Neuron (in vitro differentiated cells): ENCODE measurements around the gene PPP1R9A.

Source experiments
- H2AFZ ChIP-seq: one replicate; pipeline ENCODE4 v1.6.1; 2013; ENCODE audit warnings: low read depth, mild to moderate bottlenecking, inconsistent platforms, low read length, moderate library complexity
- H3K27me3 ChIP-seq: one replicate; pipeline ENCODE4 v1.6.1; 2013; ENCODE audit warnings: low read length; ENCODE audit not compliant: insufficient read depth
- H3K36me3 ChIP-seq: one replicate; pipeline ENCODE4 v1.6.1; 2013; ENCODE audit warnings: low read length; ENCODE audit not compliant: insufficient read depth
- H3K4me1 ChIP-seq: one replicate; pipeline ENCODE4 v1.6.1; 2013; ENCODE audit warnings: low read length; ENCODE audit not compliant: insufficient read depth
- H3K4me3 ChIP-seq: 2 replicates; pipeline ENCODE4 v1.5.1; 2013; ENCODE audit warnings: mild to moderate bottlenecking, low read length, moderate library complexity
- H3K9me3 ChIP-seq: one replicate; pipeline ENCODE4 v1.6.1; 2013; ENCODE audit warnings: low read length

Gene PPP1R9A

DNA sequence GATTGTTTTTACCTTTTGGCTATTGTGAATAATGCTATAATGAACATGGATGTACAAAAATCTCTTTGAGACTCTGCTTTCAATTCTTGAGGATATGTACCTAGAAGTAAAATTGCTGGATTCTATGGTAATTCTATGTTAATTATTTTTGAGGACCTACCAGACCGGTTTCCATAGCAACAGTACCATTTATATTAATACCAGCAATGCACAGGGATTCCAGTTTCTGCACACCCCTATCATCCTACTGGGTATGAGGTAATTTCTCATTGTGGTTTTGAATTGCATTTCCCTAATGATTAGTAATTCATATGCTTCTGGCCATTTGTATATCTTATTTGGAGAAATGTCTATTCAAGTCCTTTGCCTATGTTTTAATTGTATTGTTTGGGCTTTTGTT, 9.9 kb upstream of the PPP1R9A start:
- Histone ChIP-seq H3K4me3 (no peak overlapping the region), H3K9me3 (no peaks in the 10 kb centered on the region), H3K27me3 (no peaks in the 10 kb centered on the region), H2AFZ (no peak overlapping the region), H3K4me1 (peaks cover 2% of the 10 kb centered on the region), H3K36me3 (no peaks in the 10 kb centered on the region)

DNA sequence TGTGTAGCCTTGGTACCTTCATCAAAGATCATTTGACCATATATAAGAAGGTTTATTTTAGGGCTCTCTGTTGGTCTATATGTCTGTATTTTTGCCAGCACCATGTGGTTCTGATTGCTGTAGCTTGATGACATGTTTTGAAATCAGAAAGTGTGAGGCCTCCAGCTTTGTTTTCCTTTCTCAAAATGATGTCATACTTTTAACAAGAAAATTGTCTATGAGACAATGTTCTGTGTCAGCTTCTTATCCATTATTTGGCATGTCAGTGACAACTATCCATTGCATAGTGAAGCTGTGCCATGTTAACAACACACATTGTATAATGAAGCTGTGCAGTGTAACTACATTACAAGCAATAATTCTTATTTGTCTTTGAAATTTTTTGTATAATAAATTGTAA, 9.1 kb upstream of the PPP1R9A start:
- Histone ChIP-seq H2AFZ (no peak overlapping the region), H3K27me3 (no peaks in the 10 kb centered on the region), H3K4me1 (peaks cover 2% of the 10 kb centered on the region), H3K9me3 (no peaks in the 10 kb centered on the region), H3K4me3 (no peak overlapping the region), H3K36me3 (no peaks in the 10 kb centered on the region)

DNA sequence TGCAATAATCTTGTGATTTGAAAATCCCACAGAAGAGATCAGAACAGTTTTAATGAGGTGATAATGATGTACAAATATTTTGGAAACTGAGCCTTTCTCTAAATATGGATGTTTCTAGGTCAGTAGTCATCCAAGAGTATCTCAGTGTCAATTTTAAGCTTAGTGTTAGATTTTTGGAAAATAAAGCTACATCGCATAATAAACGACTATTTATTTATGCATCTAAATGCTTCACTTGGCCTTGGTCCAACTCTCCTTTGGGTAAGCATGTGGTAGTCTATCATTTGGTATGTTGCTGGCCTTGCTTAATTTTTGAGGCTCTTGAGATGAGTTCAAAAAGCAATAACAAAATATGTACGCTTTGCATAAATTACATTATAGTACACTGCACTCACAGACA, 5.4 kb upstream of the PPP1R9A start:
- peaks cover 2% of the 10 kb centered on the region for H3K4me1 ChIP-seq
- no peak overlapping the region for H2AFZ ChIP-seq
- H3K9me3 ChIP-seq, result no peaks in the 10 kb centered on the region
- no peak overlapping the region for H3K4me3 ChIP-seq
- no peaks in the 10 kb centered on the region for H3K36me3 ChIP-seq
- no peaks in the 10 kb centered on the region for H3K27me3 ChIP-seq

DNA sequence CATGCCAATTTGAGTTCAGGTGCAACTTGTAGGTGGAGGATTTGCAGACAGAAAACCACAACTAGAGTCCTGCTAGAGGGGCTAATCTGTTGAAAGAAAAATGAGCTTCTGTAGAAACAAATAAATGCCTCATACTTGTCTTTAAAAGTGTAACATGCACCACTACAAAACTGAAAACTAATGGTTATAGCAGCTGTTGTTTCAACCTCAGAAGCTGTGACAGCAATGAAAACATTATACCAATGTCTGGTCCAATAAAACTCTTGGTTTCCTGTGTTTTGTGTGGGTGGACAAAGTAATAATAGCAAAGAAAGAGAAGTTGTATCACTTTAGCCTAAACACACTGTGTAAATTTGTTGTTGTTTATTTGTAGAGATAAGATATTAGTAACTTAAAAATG, 3.4 kb upstream of the PPP1R9A start:
- Histone ChIP-seq H3K36me3 (no peaks in the 10 kb centered on the region), H3K27me3 (no peaks in the 10 kb centered on the region), H3K9me3 (no peaks in the 10 kb centered on the region), H2AFZ (no peak overlapping the region), H3K4me3 (no peak overlapping the region), H3K4me1 (peaks cover 1% of the 10 kb centered on the region)

DNA sequence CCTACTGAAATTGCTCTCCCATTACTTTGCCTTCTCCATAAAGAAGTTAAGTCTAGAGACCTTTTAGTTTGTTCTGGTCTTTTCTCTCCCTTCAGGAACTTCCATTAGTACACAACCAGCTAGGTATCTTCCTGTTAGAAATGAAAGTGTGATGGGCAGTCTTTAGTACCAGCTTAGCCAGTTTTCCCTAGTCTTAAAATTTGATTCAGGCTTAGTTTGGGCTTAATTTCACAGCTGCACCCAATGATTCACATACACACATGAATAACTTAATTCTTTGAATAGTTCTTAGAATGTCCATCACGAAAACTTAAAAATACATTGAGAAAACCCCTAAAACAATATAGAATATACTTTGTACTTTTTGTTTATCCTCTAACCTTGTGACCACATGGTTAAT, 2.4 kb upstream of the PPP1R9A start:
- H3K4me1 ChIP-seq, result peaks cover 11% of the 10 kb centered on the region
- no peaks in the 10 kb centered on the region for H3K9me3 ChIP-seq
- H3K27me3 ChIP-seq, result no peaks in the 10 kb centered on the region
- no peak overlapping the region for H3K4me3 ChIP-seq
- H3K36me3 ChIP-seq, result no peaks in the 10 kb centered on the region
- H2AFZ ChIP-seq, result no peak overlapping the region

DNA sequence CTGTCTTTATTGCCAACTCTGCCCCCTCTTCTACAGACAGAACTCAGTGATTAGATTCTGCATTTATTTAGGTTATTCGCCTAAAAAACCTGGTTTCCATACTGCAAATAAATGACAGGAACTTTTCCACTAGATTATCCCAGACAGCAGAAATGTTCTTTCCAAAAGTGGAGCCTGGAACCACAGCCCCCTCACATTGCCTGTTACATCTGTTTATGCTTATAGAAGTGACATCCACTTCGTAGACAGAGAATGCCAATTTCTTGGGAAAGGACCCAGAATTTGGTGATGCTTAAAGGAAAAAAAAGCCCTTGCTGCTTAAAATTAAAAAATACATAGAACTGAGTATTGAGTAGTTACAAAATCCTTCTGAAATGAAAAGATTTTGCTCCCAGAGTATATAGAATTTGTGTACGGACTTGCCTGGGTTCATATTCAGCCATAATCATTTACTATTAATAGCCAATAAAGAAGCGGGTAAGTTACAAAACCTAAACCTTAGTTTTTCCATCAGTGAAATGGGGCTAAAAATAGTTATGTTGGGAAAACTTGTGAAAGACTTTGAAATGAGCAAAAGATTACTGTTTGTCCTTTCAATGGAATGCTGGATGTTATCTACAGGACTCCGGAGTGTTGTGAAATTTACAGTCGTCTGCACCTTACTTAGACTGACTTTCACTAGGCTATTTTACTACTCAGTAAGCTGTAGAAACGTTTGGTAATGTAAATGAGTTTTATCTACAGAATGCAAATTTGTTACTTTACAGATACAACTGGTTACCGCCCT, 1.1 kb upstream of the PPP1R9A start:
- Histone ChIP-seq H3K4me1 (peaks cover 17% of the 10 kb centered on the region), H3K9me3 (no peaks in the 10 kb centered on the region), H3K4me3 (no peak overlapping the region), H3K36me3 (no peaks in the 10 kb centered on the region), H2AFZ (no peak overlapping the region), H3K27me3 (no peaks in the 10 kb centered on the region)

DNA sequence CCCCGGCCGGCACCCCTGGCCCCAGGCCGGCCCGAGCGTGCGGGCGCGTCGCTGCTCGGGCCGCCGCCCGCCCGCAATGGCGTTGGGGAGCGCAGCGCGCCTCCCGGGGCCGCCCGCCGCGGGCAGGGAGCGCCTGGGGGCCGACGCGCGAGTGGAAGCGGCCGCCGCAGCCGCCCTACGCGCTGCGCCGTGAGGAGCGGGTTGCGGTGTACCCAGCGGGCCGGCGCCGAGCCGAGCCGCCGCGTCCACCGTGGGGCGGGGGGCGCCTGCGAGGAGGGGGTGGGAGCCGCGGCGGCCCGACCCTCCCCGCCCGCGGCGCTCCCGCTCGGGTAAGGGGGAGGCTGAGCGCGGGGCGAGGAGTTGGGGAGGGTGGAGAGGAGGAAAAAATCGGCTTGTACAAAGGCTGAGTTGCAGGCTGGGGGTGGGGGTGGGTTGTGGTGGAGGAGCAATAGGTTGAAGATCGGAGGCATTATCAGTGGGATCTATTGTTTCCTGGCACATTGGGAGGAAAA, 473 bp downstream of the PPP1R9A start:
- no peaks in the 10 kb centered on the region for H3K27me3 ChIP-seq
- peak overlapping the region; percentile 85 for H2AFZ ChIP-seq
- peaks cover 25% of the 10 kb centered on the region for H3K4me1 ChIP-seq
- H3K9me3 ChIP-seq, result no peaks in the 10 kb centered on the region
- no peaks in the 10 kb centered on the region for H3K36me3 ChIP-seq
- peak overlapping the region; percentile 59 for H3K4me3 ChIP-seq

DNA sequence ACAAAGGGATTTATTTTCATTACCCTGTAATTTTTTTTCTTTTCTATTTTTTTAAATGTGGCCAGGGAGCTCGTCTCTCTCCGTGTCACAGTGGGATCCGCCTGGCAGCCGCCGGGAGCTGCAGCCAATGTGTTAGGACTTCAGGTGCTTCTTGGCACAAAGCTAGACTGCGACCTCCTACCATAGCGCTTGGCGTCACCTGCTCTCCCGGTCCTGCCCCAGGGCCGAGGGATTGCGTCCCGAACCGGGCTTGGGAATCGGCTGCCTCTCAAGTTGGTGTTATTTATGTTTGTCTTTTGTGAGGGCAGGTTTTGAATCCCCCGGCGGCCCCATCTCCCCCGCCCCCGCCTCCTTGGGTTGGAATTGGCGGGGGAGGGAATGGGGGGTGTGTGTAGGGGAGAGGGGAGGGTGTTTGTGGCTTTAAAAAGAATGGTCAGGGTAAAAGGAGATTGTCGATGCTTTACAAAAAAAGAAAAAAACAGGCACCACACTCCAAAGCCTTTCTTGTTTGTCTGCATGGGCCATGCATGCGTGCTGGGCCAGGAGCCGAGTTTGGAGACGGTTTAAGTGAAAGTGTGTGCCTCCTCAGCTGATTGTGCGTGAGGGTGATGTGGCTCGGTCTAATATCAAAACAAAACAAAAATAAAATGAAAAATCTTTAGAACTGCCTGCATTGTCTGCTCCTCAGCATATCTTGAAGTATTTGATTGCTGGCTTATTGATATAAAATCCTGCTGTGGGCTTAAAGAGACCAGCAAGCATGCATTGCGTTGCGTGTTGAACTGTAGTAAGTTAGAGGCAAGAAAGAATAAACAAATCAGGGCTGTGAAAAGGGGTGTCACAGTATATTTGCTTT, 1.2 kb downstream of the PPP1R9A start:
- Histone ChIP-seq H2AFZ (peak overlapping the region; percentile 85), H3K36me3 (no peaks in the 10 kb centered on the region), H3K4me1 (peaks cover 31% of the 10 kb centered on the region), H3K4me3 (peak overlapping the region; percentile 59), H3K9me3 (no peaks in the 10 kb centered on the region), H3K27me3 (no peaks in the 10 kb centered on the region)

DNA sequence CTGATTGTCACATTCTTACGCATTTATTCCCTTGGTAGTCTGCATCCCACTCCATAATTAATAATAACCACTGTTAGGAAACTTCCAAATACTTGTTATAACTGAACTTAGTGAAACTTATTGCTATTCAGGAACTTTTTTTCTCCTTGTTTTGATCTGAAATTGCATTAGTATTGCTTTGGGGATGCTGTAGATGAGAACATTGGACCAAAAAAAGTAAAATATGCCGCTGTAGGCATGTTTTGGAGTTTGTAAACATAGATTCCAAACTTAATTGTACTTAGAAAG, 1.7 kb downstream of the PPP1R9A start:
- H2AFZ ChIP-seq, result peak overlapping the region; percentile 85
- H3K4me3 ChIP-seq, result peak overlapping the region; percentile 59
- peaks cover 34% of the 10 kb centered on the region for H3K4me1 ChIP-seq
- no peaks in the 10 kb centered on the region for H3K9me3 ChIP-seq
- H3K36me3 ChIP-seq, result no peaks in the 10 kb centered on the region
- no peaks in the 10 kb centered on the region for H3K27me3 ChIP-seq

DNA sequence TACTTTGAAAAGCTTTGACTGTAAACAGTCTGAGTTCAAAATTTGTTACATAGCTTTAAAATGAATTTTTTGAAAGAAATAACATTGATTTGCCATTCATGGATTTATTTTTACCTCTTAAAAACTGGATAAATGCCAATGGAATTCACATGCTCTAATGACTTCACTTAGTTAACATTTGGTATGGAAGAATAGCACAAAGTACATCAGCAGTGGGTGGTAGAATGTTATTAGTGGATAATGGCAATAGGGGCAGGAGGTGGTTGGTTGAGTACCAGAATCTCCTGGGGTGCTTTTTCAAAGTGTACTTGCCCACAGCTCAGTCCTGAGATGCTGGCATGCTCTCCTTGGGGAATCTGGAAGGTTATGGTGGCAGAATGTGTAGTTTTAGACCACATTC, 4.7 kb downstream of the PPP1R9A start:
- Histone ChIP-seq H3K9me3 (no peaks in the 10 kb centered on the region), H2AFZ (no peak overlapping the region), H3K4me1 (peaks cover 34% of the 10 kb centered on the region), H3K4me3 (no peak overlapping the region), H3K27me3 (no peaks in the 10 kb centered on the region), H3K36me3 (no peaks in the 10 kb centered on the region)

DNA sequence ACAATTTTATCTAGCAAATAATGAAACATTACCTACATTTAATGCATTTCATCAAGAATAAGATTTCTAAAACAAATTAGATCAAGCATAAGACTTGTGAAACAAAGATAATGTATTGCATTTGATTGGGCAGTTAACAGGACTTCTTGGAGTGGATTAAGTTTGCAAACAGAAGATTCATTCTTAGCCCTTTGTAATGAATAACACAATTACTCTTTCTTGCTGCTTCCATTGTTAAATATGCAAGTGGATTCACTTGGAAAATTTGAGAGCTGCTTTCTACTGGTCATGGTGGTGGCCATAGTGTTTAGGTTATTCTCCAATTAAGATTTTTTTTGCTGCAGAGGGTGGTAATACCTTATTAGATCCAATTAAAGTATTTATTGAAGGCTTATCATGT, 6.0 kb downstream of the PPP1R9A start:
- no peaks in the 10 kb centered on the region for H3K9me3 ChIP-seq
- H3K4me3 ChIP-seq, result no peak overlapping the region
- peaks cover 34% of the 10 kb centered on the region for H3K4me1 ChIP-seq
- no peak overlapping the region for H2AFZ ChIP-seq
- no peaks in the 10 kb centered on the region for H3K36me3 ChIP-seq
- no peaks in the 10 kb centered on the region for H3K27me3 ChIP-seq

DNA sequence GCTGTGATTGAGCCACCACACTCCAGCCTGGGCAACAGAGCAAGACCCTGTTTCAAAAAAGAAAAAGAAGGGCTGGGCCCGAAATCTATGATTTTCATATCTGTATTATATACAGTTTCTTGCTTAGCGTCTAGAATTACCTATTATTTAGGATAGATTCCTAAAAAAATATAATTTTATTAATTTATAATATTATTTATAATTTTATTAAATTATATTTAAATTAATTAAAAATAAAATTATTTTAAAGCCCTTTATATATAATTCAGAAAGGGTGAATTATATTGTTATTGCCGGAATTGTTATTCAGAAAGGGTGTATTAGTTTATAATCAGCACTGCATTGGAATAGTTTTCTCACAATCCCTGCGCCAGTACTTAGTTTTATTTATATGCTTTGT, 14.5 kb downstream of the PPP1R9A start:
- Histone ChIP-seq H3K4me3 (no peak overlapping the region), H3K9me3 (no peaks in the 10 kb centered on the region), H3K4me1 (no peaks in the 10 kb centered on the region), H2AFZ (no peak overlapping the region), H3K36me3 (no peaks in the 10 kb centered on the region), H3K27me3 (no peaks in the 10 kb centered on the region)

DNA sequence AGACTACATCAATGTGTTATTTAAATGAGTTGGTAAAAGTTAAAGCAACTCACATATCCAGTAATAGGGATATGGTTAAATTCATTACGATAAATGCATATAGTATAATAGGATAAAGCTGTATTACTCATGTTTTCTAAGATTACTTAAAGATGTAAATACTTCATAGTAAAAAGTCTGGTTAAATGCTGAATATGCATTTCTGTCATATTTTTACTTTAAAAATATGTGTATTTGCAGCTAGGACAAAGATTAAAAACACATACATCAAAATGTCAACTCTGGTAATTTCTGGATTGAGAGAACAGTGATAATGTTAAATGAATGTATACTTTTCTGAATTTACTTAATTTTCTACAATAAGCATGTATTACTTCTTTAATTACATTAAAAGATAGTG, 15.1 kb downstream of the PPP1R9A start:
- Histone ChIP-seq H3K36me3 (no peaks in the 10 kb centered on the region), H3K4me3 (no peak overlapping the region), H2AFZ (no peak overlapping the region), H3K27me3 (no peaks in the 10 kb centered on the region), H3K9me3 (no peaks in the 10 kb centered on the region), H3K4me1 (no peaks in the 10 kb centered on the region)
